ENCODE measurements around the gene MRPL36. TPM values are rescaled to one million over a fixed set of nuclear protein-coding genes. Genes with fewer than 3 reads are reported as not detected.
"Not testable (repeated sequence)": the region's sequence is repeated elsewhere in the genome, so short reads cannot be mapped to it uniquely, and the experiment has no call there.

MRPL36 gene
- total and polyA plus RNA-seq, 2 of the 4 experiments (the other 2 are of a cell fraction): 85.9 to 103 TPM

GRCh38 chr5:1817261-1818043 is 17.8 kb upstream of the MRPL36 start:
- Histone ChIP-seq H3K27ac (ENCODE audit: insufficient read depth, low read length) (no peak overlapping the region), H3K9ac (ENCODE audit: low read depth, low read length) (no peak overlapping the region), H2BK5ac (ENCODE audit: low read depth, low read length, poor library complexity, severe bottlenecking) (no peak overlapping the region), H2AFZ (replicated peaks; ENCODE audit: low read length, poor library complexity) (no peak overlapping the region), H3K14ac (replicated peaks; ENCODE audit: low read depth, low read length) (no peak overlapping the region), H4K5ac (ENCODE audit: low read depth, low read length) (no peak overlapping the region), H2BK120ac (ENCODE audit: low read depth, low read length) (no peak overlapping the region), H2AK9ac (replicated peaks; ENCODE audit: low read depth, low read length, poor library complexity) (no peak overlapping the region), H3K9me3 (ENCODE audit: control insufficient read depth, insufficient read depth, low read length) (no peaks in the 10 kb centered on the region), H3K4ac (ENCODE audit: low read depth, low read length) (no peak overlapping the region), H2AK5ac (ENCODE audit: low read depth, low read length) (no peak overlapping the region), H4K20me1 (ENCODE audit: insufficient read depth, low read length) (no peaks in the 10 kb centered on the region), H3K18ac (ENCODE audit: low read depth, low read length) (no peak overlapping the region), H4K8ac (ENCODE audit: low read depth in 2 of 2, low read length in 2 of 2) (no peak overlapping the region), H3K4me1 (ENCODE audit: control insufficient read depth, insufficient read depth, low read length) (no peaks in the 10 kb centered on the region), H3K27me3 (ENCODE audit: control insufficient read depth, insufficient read depth, low read length) (no peaks in the 10 kb centered on the region), H3K36me3 (ENCODE audit: control insufficient read depth, insufficient read depth, low read length) (peaks cover 60% of the 10 kb centered on the region), H2BK20ac (ENCODE audit: low read depth, low read length) (no peak overlapping the region), H3K79me1 (ENCODE audit: low read depth in 1 of 2, low read length in 2 of 2) (peaks cover 7 to 17% of the 10 kb centered on the region in 2 experiments; a peak in 3 of 4 replicates), H3K4me2 (ENCODE audit: low read depth, low read length) (no peak overlapping the region), H3K56ac (ENCODE audit: extremely low read depth, insufficient read depth, low read length) (no peak overlapping the region), H3K9me1 (ENCODE audit: insufficient read depth, low read length) (peaks cover 6% of the 10 kb centered on the region; the same call in 1 of the 2 replicates), H2BK15ac (ENCODE audit: low read depth, low read length) (no peak overlapping the region), H3K4me3 (ENCODE audit: insufficient read depth, low read depth, low read length) (no peak overlapping the region), H3K23ac (ENCODE audit: low read depth, low read length) (no peak overlapping the region), H4K91ac (ENCODE audit: insufficient read depth, low read depth, low read length) (no peak overlapping the region)
- 97% methylated on average over 7 of the region's 15 CpGs; no CpG with 5 or more reads in 1 of the 2 experiments for WGBS, 2 experiments (ENCODE audit: extremely low coverage in 2 of 2, insufficient read length in 1 of 2)
- ChIA-PET CTCF (no interaction called here), POLR2A (ENCODE audit: unreplicated experiment) (no interaction called here)
- DNase-seq (no peak), ATAC-seq (ENCODE audit: low read depth) (no peak)
- BruUV-seq (replicated peaks): no TSS peak
- in situ Hi-C loops (cut with MboI; ENCODE audit: low sequenced_read_pairs) (no loop called here), intact Hi-C loops (cut with micrococcal nuclease) (no loop called here), dilution Hi-C loops (cut with HindIII; ENCODE audit: low sequenced_read_pairs, unreplicated experiment) (no loop called here)
- TF ChIP-seq CTCF (conservative IDR thresholded peaks at IDR 0.05; ENCODE audit: low read depth, low read length) (no peak), NFE2L2 (IDR thresholded peaks at IDR 0.05; ENCODE audit: low read depth, low read length) (no peak)

GRCh38 chr5:1816495-1817089 is 17.0 kb upstream of the MRPL36 start:
- BruUV-seq (replicated peaks); H2BK15ac ChIP-seq (ENCODE audit: low read depth, low read length); H4K20me1 ChIP-seq (ENCODE audit: insufficient read depth, low read length); ATAC-seq (ENCODE audit: low read depth); H3K14ac ChIP-seq (replicated peaks; ENCODE audit: low read depth, low read length); H3K4me2 ChIP-seq (ENCODE audit: low read depth, low read length); H4K5ac ChIP-seq (ENCODE audit: low read depth, low read length); H3K9me1 ChIP-seq (ENCODE audit: insufficient read depth, low read length); in situ Hi-C loops (cut with MboI; ENCODE audit: low sequenced_read_pairs); H2BK120ac ChIP-seq (ENCODE audit: low read depth, low read length); H3K27me3 ChIP-seq (ENCODE audit: control insufficient read depth, insufficient read depth, low read length); H3K4me1 ChIP-seq (ENCODE audit: control insufficient read depth, insufficient read depth, low read length); H3K4ac ChIP-seq (ENCODE audit: low read depth, low read length); H2AK5ac ChIP-seq (ENCODE audit: low read depth, low read length); H3K9ac ChIP-seq (ENCODE audit: low read depth, low read length); POLR2A ChIA-PET (ENCODE audit: unreplicated experiment); H3K4me3 ChIP-seq (ENCODE audit: insufficient read depth, low read depth, low read length); CTCF ChIA-PET; DNase-seq; H2BK5ac ChIP-seq (ENCODE audit: low read depth, low read length, poor library complexity, severe bottlenecking); H3K9me3 ChIP-seq (ENCODE audit: control insufficient read depth, insufficient read depth, low read length); H3K23ac ChIP-seq (ENCODE audit: low read depth, low read length); dilution Hi-C loops (cut with HindIII; ENCODE audit: low sequenced_read_pairs, unreplicated experiment); H4K91ac ChIP-seq (ENCODE audit: insufficient read depth, low read depth, low read length); H4K8ac ChIP-seq (ENCODE audit: low read depth in 2 of 2, low read length in 2 of 2); H2AK9ac ChIP-seq (replicated peaks; ENCODE audit: low read depth, low read length, poor library complexity); H3K56ac ChIP-seq (ENCODE audit: extremely low read depth, insufficient read depth, low read length); intact Hi-C loops (cut with micrococcal nuclease); H3K27ac ChIP-seq (ENCODE audit: insufficient read depth, low read length); H2AFZ ChIP-seq (replicated peaks; ENCODE audit: low read length, poor library complexity); H2BK20ac ChIP-seq (ENCODE audit: low read depth, low read length); H3K18ac ChIP-seq (ENCODE audit: low read depth, low read length): not testable (repeated sequence)
- Histone ChIP-seq H3K79me1 (ENCODE audit: low read depth in 1 of 2, low read length in 2 of 2) (peaks cover 13 to 14% of the 10 kb centered on the region in 2 experiments; a peak in 3 of 4 replicates), H3K36me3 (ENCODE audit: control insufficient read depth, insufficient read depth, low read length) (peaks cover 59% of the 10 kb centered on the region)
- WGBS, 2 experiments (ENCODE audit: extremely low coverage in 2 of 2, insufficient read length in 1 of 2): 96% methylated on average over 4 of the region's 18 CpGs; no CpG with 5 or more reads in 1 of the 2 experiments

Measured in IMR-90 (cell line).